ENCODE measurements around the gene IRF8.

- no peak for TF ChIP-seq CTCF (IDR thresholded peaks at IDR 0.05)
- TF ChIP-seq POLR2A (IDR thresholded peaks at IDR 0.05): no peak
Observed at GRCh38 chr16:85908444-85908843, 9.5 kb downstream of the IRF8 start.
